Activated CD8-positive, alpha-beta memory T cell treated with anti-CD3 and anti-CD28 coated beads, Interleukin-2, amount 50 U/mL, for 24 hours (primary cell): ENCODE data around the gene COQ8B.
"Not testable (repeated sequence)": the region's sequence is repeated elsewhere in the genome, so short reads cannot be mapped to it uniquely, and the experiment has no call there.

ENCODE experiments used
- DNase-seq: peaks from one replicate; pipeline ENCODE4 v3.0.0-alpha.2; 2020; ENCODE audit errors: extremely low read depth

The COQ8B gene

DNA sequence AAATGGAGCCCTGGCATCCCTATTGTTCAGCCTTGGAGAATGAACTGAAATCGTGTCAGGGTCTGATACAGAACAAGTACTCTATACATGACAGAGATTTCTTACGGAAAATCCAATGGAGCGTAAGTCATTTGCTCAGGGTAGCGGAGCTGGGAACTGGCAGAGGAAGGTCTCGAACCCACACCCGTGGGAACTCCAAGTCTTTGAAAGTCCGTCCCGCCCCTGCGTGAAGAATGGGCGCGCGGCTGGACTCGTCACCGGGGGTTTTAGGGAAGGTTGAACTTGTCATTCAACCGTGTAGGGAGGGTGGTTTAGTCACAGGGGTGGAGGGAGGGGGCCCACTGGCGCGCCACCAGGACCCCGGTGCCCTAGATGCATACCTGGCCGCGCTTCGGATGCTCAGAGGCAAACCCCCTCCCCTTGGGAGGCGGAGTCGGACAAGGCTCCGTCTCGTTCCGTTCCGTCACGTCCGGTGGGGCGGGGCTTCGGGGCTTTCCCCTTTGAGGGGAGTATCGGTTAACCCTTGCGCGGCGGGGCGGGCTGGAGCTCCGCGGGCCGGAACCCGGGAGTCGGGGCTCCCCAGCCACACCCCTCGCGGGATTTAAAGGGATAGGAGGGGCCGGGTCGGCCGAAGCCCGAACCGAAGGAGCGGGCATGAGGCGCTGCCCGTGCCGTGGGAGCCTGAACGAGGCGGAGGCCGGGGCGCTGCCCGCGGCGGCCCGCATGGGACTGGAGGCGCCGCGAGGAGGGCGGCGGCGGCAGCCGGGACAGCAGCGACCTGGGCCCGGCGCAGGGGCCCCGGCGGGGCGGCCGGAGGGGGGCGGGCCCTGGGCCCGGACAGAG is at the start of gene COQ8B, which contains the start of gene ITPKC:
Gene COQ8B (minus strand): TSS at position 405 of the 843 bp plus-strand sequence. CDS start 2,254 bp downstream, outside the sequence.
Gene ITPKC (plus strand): TSS at position 631 of the 843 bp plus-strand sequence. CDS start 24 bp downstream, at position 655.
- peak; percentile 100 for DNase-seq

DNA sequence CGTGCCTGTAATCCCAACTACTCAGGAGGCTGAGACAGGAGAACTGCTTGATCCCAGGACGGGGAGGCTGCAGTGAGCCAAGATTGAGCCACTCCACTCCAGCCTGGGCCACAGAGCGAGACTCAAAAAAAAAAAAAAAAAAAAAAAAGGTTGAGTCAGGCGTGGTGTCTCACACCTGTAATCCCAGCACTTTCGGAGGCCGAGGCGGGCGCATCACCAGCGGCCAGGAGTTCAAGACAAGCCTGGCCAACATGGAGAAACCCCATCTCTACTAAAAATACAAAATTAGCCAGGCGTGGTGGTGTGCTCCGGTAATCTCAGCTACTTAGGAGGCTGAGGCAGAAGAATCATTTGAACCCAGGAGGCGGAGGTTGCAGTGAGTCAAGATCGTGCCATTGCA is 49.7 kb upstream of the COQ8B start:
- not testable (repeated sequence) for DNase-seq

DNA sequence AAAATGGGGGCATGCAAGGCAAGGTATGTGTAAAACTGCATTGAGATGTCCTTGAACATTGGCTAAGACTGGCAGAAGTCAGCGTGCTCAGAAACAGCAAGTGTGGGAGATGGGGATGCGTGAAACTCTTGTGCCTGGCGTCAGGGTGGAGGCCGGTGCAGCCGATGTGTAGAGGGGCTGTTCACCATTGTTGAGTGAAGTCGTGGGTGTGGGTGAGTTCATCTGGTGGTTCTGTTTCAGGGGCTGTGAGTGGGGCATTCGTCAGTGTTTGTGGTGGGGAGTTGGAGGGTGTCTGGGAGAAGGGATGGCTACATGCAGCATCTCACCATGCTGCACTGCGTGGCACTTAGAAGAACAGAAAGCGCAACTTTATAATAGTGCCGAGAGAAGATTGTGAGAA is 47.3 kb upstream of the COQ8B start:
- DNase-seq = no peak

DNA sequence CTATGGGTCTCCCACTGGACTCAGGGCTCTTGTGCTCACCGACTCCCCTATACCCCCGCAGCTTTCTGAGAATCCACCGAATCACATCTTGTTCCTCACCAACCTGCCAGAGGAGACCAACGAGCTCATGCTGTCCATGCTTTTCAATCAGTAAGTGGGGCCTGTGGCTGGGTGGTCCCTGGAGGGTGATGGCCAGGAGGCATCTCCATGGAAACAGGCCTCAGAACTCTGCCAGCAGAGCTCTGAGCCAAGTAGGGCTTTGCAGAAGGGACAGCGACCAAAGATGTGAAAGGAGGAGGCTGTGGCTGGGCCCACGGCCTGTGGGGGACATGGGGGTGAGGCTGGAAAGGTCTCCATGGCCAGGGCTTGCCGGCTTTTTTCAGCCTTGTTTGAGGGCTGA is 46.8 kb upstream of the COQ8B start:
- DNase-seq = no peak

DNA sequence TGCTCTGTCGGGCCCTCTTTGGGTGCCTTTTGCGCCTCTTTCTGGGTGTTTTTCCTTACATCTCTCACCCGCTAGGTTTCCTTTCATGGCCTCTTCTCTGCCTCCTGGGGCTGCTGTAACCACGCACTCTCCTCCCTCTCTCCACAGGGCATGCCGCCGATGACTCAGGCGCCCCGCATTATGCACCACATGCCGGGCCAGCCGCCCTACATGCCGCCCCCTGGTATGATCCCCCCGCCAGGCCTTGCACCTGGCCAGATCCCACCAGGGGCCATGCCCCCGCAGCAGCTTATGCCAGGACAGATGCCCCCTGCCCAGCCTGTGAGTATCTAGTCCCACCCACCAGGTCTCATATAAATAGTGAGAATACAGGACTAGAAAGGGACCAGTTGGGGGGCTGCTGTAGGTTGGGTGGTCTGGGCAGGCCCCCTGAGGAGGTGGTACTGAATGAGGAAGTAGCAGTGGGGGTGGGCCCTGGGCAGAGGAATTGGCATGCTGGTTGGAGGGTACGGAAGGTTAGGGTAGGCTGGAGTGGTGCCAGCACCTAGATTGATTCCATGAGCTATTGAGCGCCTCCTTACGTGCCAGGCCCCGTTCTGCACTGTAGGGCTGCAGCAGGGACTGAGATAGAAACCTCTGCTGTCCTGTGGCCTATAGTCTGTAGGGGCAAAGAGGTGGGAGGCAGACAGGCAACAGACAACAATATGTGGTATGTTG is 46.2 kb upstream of the COQ8B start:
- DNase-seq = no peak

DNA sequence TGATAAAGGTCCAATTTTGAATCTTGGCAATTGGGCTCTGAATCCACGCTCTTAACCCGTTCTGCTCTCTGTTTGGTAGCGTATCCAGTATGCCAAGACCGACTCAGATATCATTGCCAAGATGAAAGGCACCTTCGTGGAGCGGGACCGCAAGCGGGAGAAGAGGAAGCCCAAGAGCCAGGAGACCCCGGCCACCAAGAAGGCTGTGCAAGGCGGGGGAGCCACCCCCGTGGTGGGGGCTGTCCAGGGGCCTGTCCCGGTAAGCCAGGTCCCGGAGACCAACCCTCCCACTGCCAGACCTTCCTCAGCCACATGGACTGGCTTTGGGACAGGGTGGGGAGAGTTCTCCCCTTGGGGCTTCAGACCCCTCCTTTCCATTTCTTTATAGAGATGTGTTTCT is 42.7 kb upstream of the COQ8B start:
- no peak for DNase-seq

DNA sequence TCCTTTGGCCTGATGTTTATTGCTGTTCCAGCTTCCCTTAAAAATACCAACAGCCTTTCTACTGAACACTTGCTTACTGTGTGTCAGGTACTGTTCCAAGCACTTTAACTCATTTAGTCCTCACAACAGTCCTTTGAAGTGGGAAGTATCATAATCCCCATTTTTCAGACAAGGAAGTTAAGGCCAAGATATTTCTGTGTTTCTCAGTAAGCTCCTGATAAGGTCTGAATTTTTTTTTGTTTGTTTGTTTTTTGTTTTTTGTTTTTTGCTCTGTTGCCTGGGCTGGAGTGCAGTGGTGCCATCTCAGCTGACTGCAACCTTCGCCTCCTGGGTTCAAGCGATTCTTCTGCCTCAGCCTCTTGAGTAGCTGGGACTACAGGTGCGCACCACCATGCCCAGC is 41.8 kb upstream of the COQ8B start:
- no peak for DNase-seq

DNA sequence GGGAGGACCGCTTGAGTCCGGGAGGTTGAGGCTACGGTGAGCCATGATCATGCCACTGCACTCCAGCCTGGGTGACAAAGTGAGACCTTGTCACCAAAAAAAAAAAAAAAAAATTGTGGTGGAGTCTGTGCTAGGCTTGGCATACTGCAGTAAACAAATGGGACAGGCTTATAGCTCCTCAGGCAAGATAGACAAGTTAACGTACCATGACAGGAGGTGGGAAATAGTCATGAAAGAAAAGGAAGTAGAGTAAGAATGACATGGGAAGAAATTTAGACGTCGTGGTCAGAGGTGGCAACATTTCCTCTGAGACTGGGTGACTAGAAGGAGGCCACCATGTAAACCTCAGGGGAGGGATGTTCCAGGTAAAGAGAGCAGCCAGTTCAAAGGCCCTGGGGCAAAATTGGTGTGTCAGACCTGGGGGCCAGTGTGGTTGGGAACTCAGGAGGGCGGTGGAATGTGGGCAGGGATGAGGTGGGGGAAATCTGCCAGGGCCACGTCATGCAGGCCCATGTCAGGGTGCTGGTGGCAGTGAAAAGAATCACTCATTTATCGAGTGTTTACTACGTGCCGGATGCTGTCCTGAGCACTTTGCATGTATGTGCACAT is 39.9 kb upstream of the COQ8B start:
- no peak for DNase-seq

DNA sequence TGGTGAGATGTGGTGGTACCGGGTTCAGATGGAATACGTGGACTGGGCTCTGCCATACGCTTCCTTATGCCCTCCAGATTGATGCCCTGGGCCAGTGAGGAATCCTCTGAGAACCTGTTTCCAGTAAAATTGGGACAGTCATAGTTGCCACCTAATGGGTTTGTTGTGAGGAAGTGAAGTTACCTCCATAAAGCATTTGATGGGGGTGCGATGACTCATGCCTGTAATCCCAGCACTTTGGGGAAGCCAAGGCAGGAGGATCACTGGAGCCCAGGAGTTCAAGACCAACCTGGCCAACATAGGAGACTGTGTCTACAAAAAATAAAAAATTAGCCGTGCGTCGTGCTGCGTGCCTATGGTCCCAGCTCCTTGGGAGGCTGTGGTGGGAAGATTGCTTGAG is 39.1 kb upstream of the COQ8B start:
- DNase-seq = no peak

DNA sequence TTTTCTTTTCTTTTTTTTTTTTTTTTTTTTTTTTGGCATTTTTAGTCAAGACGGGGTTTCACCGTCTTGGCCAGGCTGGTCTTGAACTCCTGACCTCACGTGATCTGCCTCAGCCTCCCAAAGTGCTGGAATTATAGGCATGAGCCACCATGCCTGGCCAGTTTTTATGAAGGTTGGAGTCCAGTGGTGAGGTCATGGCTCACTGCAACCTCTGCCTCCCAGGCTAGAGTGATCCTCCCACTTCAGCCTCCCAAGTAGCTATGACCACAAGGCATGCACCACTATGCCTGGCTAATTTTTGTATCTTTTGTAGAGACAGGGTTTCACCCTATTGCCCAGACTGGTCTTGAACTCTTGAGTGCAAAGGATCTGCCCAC is 38.5 kb upstream of the COQ8B start:
- no peak for DNase-seq

DNA sequence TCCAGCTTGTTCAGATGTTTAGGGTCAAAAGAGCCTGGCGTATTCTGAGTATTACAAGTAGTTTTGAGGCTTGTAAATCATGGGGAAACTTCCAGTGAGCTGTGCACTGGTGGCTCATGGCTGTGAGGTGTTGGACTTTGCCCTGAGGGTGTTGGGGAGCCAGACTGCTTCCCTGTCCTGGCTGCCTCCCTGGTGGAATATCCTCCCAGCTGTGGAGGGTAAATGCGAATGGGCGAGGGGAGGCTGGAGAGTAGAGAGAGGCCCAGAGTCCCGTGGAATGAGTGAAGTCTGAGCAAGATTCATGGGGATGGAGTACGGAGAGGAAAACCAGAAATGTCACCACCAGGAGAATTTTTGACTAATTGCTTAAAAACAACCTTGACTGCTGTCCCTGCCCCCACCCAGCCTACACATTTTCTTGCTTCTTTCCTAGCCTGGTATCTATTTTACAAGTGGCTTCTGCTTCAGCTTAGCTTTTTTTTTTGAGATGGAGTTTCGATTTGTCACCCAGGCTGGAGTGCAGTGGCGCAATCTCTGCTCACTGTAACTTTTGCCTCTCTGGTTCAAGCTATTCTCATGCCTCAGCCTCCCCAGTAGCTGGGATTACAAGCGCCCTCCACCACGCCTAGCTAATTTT is 38.0 kb upstream of the COQ8B start:
- DNase-seq = peak; percentile 51

DNA sequence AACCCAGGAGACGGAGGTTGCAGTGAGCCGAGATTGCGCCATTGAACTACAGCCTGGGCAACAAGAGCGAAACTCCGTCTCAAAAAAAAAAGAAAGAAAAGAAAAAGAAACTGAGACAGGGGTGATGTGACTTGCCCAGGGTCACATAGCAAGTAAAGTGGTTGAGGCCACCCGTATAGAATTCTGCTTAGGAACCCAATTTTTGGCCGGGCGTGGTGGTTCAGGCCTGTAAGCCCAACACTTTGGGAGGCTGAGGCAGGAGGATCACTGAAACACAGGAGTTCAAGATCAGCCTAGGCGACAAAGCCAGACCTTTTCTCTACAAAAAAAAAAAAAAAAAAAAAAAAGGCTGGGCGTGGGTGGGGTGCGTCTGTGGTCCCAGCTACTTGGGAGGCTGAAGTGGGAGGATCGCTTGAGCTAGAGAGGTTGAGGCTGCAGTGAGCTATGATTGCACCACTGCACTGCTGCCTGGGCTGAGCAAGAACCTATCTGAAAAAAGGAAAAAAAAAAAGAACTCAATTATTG is 35.6 kb upstream of the COQ8B start:
- DNase-seq = no peak

DNA sequence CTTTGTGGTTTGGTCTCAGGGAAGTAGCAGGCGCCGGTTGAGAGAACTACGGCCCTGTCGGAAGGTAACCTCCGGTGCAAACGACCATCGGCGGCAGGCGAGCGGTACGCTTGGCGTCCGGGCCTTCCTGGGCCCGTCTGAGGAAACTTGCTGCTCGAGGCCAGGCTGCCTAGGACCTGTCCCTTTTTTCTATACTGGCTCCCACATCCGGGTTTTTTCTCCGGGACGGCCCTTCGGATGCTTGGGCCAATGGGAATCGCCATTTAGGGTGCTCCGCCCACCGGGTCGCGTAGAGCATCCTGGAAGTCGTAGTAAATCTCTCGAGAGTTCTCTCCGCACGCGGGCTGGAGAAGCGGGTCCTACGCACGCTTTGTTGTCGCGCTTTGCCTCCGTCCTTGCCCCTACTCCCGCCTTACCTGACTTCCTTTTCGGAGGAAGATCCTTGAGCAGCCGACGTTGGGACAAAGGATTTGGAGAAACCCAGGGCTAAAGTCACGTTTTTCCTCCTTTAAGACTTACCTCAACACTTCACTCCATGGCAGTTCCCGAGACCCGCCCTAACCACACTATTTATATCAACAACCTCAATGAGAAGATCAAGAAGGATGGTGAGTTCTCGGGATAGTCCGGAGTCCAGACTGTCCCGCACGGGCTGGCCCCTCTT is 34.3 kb upstream of the COQ8B start, which contains the start of gene SNRPA:
Gene SNRPA (plus strand): TSS at position 330 of the 664 bp plus-strand sequence. CDS start 206 bp downstream, at position 536.
- DNase-seq = peak; percentile 91

DNA sequence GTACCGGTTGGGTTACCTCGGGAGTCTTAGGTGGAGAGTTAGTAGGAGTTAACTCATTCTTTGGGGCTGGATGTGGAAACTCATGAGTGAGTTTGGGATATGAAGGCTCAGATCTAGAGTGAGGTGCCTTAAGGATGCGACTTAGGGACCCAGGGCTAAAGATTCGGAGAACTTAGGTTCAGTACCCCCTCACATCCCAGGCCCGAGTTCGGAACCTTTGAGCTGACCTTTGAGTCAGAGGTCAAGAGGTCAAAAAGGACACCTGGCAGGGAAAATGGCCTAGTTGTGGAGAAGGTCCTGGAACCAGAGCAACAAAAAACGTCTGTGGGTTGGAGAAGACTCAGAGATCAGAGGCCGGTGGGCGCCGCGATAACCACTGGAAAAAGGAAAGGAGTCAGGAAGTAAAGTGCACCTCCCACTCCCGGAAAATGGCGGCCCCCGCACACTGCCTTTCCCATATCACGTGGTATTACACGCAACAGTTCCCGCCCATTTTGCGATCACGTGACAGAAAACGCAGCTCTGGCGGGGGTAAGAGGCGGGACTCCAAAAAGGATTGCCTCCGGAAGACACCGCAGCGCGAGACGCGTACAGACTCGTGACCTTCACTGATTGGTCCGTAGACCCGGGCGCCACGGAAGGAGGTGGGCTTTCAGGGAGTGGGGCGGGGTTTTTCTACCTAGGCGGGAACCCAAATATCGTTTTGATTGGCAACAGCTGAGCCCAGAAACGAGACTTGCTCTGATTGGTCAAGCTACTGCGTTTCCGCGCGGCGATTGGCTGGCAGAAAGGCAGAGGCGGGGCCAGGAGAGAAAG is 33.6 kb upstream of the COQ8B start, which contains the start of gene ACTMAP:
Gene ACTMAP (minus strand): TSS at position 420 of the 816 bp plus-strand sequence. CDS start 674 bp downstream, outside the sequence.
- peak; percentile 99 for DNase-seq

DNA sequence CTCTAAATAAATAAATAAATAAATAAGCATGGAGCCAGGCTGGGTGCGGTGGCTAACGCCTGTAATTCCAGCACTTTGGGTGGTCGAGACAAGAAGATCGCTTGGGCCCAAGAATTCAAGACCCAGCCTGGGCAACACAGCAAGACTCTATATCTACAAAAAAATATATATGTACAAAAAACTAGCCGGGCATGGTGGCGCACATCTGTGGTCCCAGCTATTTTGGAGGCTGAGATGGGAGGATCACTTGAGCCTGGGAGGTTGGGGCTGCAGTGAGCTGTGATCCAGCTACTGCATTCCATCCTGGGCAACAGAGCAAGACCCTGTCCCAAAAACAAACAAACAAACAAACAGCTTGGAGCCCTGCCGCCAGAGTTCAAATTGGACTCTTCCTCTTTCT is 30.9 kb upstream of the COQ8B start:
- no peak for DNase-seq

DNA sequence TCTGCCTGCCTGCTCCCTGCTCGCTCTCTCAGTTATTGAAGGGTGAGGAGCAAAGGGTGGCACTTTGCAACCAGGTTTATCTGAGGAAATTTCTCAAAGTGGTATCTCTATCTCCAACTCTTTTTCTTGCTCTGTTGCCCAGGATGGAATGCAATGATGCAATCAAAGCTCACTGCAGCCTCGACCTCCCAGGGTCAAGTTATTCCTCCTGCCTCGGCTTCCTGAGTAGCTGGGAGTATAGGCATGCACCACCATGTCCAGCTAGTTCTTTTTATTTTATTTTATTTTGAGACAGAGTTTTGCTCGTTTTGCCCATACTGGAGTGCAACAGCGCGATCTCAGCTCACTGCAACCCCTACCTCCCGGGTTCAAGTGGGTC is 28.7 kb upstream of the COQ8B start:
- no peak for DNase-seq

DNA sequence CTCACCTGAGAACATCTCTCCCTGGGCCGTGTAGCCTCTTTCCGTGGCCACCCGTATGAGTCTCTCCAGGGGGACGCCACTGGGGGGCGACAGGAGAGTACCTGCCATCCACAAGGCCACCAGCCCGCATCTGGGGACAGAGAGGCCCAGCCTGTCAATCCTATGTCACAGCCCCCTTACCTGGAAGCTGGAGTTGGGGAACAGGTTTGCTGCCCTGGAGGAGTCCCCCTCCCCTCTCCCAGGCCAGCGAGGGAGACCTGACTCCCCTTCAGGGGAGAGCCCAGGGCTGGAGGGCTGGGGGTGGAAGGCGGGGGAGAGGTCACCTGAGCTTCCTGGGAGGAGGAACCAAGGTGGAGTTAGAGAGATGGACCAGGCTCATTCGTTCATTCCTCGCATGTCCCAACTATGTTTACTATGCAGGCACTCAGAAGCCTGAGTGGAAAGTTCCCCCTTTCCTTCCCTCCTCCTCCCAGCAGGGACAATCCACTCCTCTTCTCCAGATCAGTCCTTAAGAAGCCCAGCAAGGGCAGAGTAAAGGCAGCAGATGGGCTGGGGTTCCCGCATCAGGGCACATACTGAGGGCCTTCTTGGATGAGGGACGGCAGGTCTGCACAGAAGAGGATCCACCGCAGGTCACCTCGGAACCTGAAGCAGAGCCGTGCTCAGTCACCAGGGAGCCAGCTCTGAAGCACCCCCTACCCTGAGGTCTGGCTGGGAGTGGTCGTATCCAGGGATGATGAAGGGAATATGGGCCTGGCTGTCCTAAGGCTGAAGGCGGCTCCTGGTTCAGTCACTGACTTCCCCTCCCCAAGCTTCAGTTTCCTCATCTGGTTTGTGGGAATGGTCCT is 28.1 kb upstream of the COQ8B start:
- no peak for DNase-seq

DNA sequence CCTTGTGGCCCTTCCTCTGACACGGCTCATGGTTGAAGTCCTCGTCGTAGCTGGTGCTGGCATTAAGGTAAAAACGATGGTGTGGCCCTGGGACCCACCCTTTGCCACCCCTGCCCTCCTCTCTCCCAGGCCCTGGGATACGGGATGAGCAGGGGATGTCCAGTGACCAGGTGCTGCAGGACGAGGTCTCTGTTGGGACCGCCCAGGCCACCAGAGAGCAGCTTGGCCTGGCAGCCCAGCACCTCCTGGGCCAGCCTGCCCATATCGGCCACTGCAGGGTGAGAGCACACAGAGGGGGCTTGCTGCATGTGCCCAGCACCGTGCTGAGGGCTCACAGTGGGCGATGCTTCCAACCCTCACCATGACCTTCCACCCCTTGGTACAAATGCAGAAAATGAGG is 27.2 kb upstream of the COQ8B start:
- DNase-seq = no peak

DNA sequence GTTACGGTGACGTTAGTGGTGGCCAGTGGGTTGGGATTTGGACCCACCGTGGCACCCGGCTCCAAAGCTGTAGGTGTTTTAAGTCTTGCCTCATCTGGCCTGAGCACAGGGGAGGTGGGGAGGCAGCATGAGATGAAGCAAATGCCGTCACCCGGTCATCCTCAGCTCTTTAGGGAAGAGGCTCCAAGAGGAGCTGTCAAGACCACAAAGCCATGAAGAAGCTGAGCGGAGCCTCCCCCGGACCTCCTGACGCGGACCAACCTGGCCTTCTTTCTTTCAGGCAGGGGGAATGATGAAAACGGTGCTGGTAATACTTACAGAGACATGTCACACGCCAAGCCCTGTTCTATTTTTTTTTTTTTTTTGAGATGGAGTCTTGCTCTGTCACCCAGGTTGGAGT is 26.2 kb upstream of the COQ8B start:
- DNase-seq = no peak
